Stimulated activated CD8-positive, alpha-beta memory T cell treated with anti-CD3 and anti-CD28 coated beads, Interleukin-12 subunit alpha, Interleukin-12 subunit beta, amount 100 ng/mL, for 24 hours (primary cell): ENCODE measurements around the gene FOLR3.
"Not testable (repeated sequence)": the region's sequence is repeated elsewhere in the genome, so short reads cannot be mapped to it uniquely, and the experiment has no call there.

Experiments used
- DNase-seq: peaks from one replicate; pipeline ENCODE4 v3.0.0-alpha.2; 2020; ENCODE audit errors: extremely low read depth

The FOLR3 gene

GRCh38 chr11:72162891-72163492 lies 27.5 kb downstream of the FOLR3 start:
- no peak for DNase-seq

GRCh38 chr11:72164187-72164586 lies 28.7 kb downstream of the FOLR3 start:
- not testable (repeated sequence) for DNase-seq

- DNase-seq, result not testable (repeated sequence)
These were observed 33.6 kb downstream of the FOLR3 start for GRCh38 chr11:72169046-72169555.

GRCh38 chr11:72169754-72170153 lies 34.2 kb downstream of the FOLR3 start:
- not testable (repeated sequence) for DNase-seq

GRCh38 chr11:72172043-72172442 lies 36.5 kb downstream of the FOLR3 start:
- DNase-seq, result not testable (repeated sequence)

- DNase-seq, result no peak
These were observed 37.8 kb downstream of the FOLR3 start for GRCh38 chr11:72173291-72173690.

- no peak for DNase-seq
These were observed 39.0 kb downstream of the FOLR3 start for GRCh38 chr11:72174302-72175070.

GRCh38 chr11:72177656-72178055 lies 42.1 kb downstream of the FOLR3 start:
- no peak for DNase-seq

- DNase-seq, result no peak
These were observed 43.7 kb downstream of the FOLR3 start for GRCh38 chr11:72179049-72179803.

GRCh38 chr11:72179804-72180396 lies 44.4 kb downstream of the FOLR3 start:
- no peak for DNase-seq

- not testable (repeated sequence) for DNase-seq
These were observed 45.5 kb downstream of the FOLR3 start for GRCh38 chr11:72180892-72181552.

GRCh38 chr11:72181553-72181958 lies 46.0 kb downstream of the FOLR3 start:
- DNase-seq, result not testable (repeated sequence)

- DNase-seq, result no peak
These were observed 52.7 kb downstream of the FOLR3 start for GRCh38 chr11:72188267-72188666.
